GM11168 (cell line): Measurements from ENCODE around the gene LRRC8E.
"Not testable (repeated sequence)": the region's sequence is repeated elsewhere in the genome, so short reads cannot be mapped to it uniquely, and the experiment has no call there.

Experiments
- in situ Hi-C: fragments of 300-500 bp; cut with MboI; formaldehyde crosslinking; loops from one replicate; pipeline ENCODE4 v1.12.0; 2022; ENCODE audit warnings: low sequenced_read_pairs; ENCODE audit not compliant: unreplicated experiment

The LRRC8E gene

GRCh38 chr19:7926727-7927604 lies 38.7 kb downstream of the LRRC8E start:
- in situ Hi-C loops, result no loop called here

GRCh38 chr19:7927605-7928333 lies 39.5 kb downstream of the LRRC8E start:
- in situ Hi-C loops, result no loop called here

- in situ Hi-C loops, result no loop called here
Observed at GRCh38 chr19:7928334-7928706, 40.0 kb downstream of the LRRC8E start.

- in situ Hi-C loops, result no loop called here
Observed at GRCh38 chr19:7928741-7929701, 40.7 kb downstream of the LRRC8E start.

- in situ Hi-C loops, result not testable (repeated sequence)
Observed at GRCh38 chr19:7930030-7930429, 41.7 kb downstream of the LRRC8E start.

GRCh38 chr19:7930765-7931164 lies 42.5 kb downstream of the LRRC8E start:
- in situ Hi-C loops, result no loop called here

GRCh38 chr19:7931221-7932061 lies 43.1 kb downstream of the LRRC8E start:
- in situ Hi-C loops, result no loop called here

- in situ Hi-C loops, result no loop called here
Observed at GRCh38 chr19:7932276-7932929, 44.1 kb downstream of the LRRC8E start.

GRCh38 chr19:7932930-7933300 lies 44.6 kb downstream of the LRRC8E start:
- in situ Hi-C loops, result no loop called here

- in situ Hi-C loops, result no loop called here
Observed at GRCh38 chr19:7933411-7933810, 45.1 kb downstream of the LRRC8E start.

- in situ Hi-C loops, result no loop called here
Observed at GRCh38 chr19:7933828-7934725, 45.8 kb downstream of the LRRC8E start.

GRCh38 chr19:7934766-7935165 lies 46.5 kb downstream of the LRRC8E start:
- in situ Hi-C loops, result no loop called here

- in situ Hi-C loops, result no loop called here
Observed at GRCh38 chr19:7940841-7941240, 52.5 kb downstream of the LRRC8E start.

- in situ Hi-C loops, result no loop called here
Observed at GRCh38 chr19:7941895-7942596, 53.7 kb downstream of the LRRC8E start.

GRCh38 chr19:7942981-7943443 lies 54.7 kb downstream of the LRRC8E start:
- in situ Hi-C loops, result no loop called here

- in situ Hi-C loops, result no loop called here
Observed at GRCh38 chr19:7943444-7944176, 55.3 kb downstream of the LRRC8E start, which contains the start of gene TIMM44. Gene TIMM44, minus strand, starts transcription at chr19:7943666. Its CDS starts 15 bp downstream, at chr19:7943651.
